Testis (tissue), 3 donors: ENCODE results near the gene ATP5PD. TPM values are rescaled to one million over a fixed set of nuclear protein-coding genes. Genes with fewer than 3 reads are reported as not detected.

ENCODE experiments used
- DNase-seq: peaks from one replicate; pipeline ENCODE4 v3.0.0-alpha.2; 2019
- H3K27ac ChIP-seq, 2 donors: fragments of 200-600 bp; sonication (generic); one replicate each; pipeline ENCODE4 v1.5.1; 2019
- H3K27me3 ChIP-seq: fragments of 200-600 bp; sonication (generic); one replicate; pipeline ENCODE4 v1.5.1; 2019
- H3K36me3 ChIP-seq: fragments of 200-600 bp; sonication (generic); one replicate; pipeline ENCODE4 v1.5.1; 2017; ENCODE audit warnings: low read depth; ENCODE audit errors: missing control alignments
- H3K4me1 ChIP-seq: fragments of 200-600 bp; sonication (generic); one replicate; pipeline ENCODE4 v1.5.1; 2019
- H3K4me3 ChIP-seq, 2 donors: fragments of 200-600 bp; sonication (generic); one replicate each; pipeline ENCODE4 v1.5.1; 2017 to 2019
- H3K9me3 ChIP-seq: fragments of 200-600 bp; sonication (generic); one replicate; pipeline ENCODE4 v1.5.1; 2017
- POLR2A ChIP-seq: fragments of 450-650 bp; IDR thresholded peaks from one replicate; pipeline ENCODE4 v1.6.1; 2017; ENCODE audit warnings: antibody characterized with exemption, mild to moderate bottlenecking, moderate library complexity
- WGBS, 2 donors: methylation state at CpG; one replicate each; pipeline ENCODE4 v1.1.5; 2018; 5-methylcytosine and 5-hydroxymethylcytosine counted together
- intact Hi-C: fragments of 100-400 bp; cut with DNase I; formaldehyde crosslinking; loops from one replicate; pipeline ENCODE4 v1.15.1; 2023; ENCODE audit warnings: low total_unique reads
- polyA plus RNA-seq: library from polyadenylated mRNA; stranded (reverse); fragments of 350-450 nt; fragmentation: Illumina TruSeq; extraction: RNeasy Lipid Tissue Mini Kit (QIAGEN cat#74804); gene quantifications from one replicate; pipeline ENCODE4 v1.2.3, GENCODE V29; 2014; ENCODE audit warnings: low read depth, low replicate concordance; ENCODE audit not compliant: insufficient read depth
- total RNA-seq, 2 donors: library from RNA; depleted of rRNA; stranded (reverse); fragments of >200 nt; gene quantifications; one replicate each; pipeline ENCODE4 v1.2.3, GENCODE V29; 2016
- TF ChIP-seq, protein P1 (sequence below), 3 experiments: fragments of 450-650 bp in 2 of 3; fragments of 200-600 bp in 1 of 3; sonication (generic) in 1 of 3; IDR thresholded peaks; one replicate each; pipeline ENCODE4 v1.5.1; 2016 to 2019; ENCODE audit warnings: antibody characterized with exemption in 3 of 3, mild to moderate bottlenecking in 2 of 3, moderate library complexity in 1 of 3

The ATP5PD gene
- total and polyA plus RNA-seq, 3 donors from 2014 or later: 126 to 190 (median 148) TPM

DNA sequence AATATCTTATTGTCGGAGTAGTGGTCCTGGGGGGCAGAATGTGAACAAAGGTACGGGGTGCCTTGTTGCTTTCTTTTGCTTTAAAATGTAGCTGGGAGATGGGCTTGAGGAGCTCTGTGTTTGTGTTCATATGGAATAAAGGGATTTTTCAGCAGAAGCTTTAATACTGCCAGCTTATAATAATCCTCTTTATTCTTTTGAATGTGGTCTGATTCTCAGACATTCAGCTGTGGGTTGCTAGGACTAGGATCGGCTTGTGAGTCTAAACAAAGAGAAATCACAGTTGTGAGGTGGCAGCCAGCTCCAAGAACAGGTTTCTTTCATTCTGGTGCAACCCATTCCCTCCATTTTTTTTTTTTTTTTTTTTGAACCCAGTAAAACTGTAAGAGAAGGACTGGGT is 27.1 kb downstream of the ATP5PD start:
- TF ChIP-seq, protein P1, sequence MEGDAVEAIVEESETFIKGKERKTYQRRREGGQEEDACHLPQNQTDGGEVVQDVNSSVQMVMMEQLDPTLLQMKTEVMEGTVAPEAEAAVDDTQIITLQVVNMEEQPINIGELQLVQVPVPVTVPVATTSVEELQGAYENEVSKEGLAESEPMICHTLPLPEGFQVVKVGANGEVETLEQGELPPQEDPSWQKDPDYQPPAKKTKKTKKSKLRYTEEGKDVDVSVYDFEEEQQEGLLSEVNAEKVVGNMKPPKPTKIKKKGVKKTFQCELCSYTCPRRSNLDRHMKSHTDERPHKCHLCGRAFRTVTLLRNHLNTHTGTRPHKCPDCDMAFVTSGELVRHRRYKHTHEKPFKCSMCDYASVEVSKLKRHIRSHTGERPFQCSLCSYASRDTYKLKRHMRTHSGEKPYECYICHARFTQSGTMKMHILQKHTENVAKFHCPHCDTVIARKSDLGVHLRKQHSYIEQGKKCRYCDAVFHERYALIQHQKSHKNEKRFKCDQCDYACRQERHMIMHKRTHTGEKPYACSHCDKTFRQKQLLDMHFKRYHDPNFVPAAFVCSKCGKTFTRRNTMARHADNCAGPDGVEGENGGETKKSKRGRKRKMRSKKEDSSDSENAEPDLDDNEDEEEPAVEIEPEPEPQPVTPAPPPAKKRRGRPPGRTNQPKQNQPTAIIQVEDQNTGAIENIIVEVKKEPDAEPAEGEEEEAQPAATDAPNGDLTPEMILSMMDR (IDR thresholded peaks at IDR 0.05): no peak
- TF ChIP-seq POLR2A: no peak
- H3K4me3 ChIP-seq: no peak overlapping the region
- H3K4me1 ChIP-seq: no peaks in the 10 kb centered on the region
- no peak for DNase-seq
- no peaks in the 10 kb centered on the region for H3K27me3 ChIP-seq
- H3K36me3 ChIP-seq: no peaks in the 10 kb centered on the region
- 92 to 96% methylated on average over 3 of the region's 3 CpGs for WGBS, 2 donors
- no peaks in the 10 kb centered on the region for H3K9me3 ChIP-seq
- intact Hi-C loops: no loop called here
- H3K27ac ChIP-seq: no peak overlapping the region

DNA sequence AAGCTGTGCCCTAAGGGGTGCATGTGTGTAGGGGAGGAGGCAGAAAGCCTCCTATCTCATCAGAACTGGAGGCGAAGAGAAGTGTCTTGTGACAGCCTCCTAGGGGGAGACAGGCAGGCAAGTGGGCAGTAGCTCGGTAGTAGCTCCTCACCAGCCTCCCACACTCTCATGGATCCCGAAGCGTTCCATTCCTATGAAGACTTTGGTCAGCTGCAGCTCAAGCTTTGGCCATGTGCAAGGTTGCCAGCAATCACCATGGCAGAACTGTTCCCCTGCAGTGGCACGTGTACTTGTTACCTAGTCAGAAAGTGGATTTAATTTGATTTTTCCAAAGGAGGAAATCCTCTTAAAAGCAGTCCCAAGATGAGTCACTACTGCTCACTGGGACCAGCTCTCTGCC is 27.6 kb downstream of the ATP5PD start:
- 82% methylated on average over 5 of the region's 5 CpGs for WGBS, 2 donors
- Histone ChIP-seq H3K9me3 (no peaks in the 10 kb centered on the region), H3K36me3 (no peaks in the 10 kb centered on the region), H3K27me3 (no peaks in the 10 kb centered on the region), H3K27ac (no peak overlapping the region), H3K4me3 (no peak overlapping the region), H3K4me1 (no peaks in the 10 kb centered on the region)
- DNase-seq: no peak
- TF ChIP-seq, protein P1 (IDR thresholded peaks at IDR 0.05): no peak
- TF ChIP-seq POLR2A: no peak
- intact Hi-C loops: no loop called here

DNA sequence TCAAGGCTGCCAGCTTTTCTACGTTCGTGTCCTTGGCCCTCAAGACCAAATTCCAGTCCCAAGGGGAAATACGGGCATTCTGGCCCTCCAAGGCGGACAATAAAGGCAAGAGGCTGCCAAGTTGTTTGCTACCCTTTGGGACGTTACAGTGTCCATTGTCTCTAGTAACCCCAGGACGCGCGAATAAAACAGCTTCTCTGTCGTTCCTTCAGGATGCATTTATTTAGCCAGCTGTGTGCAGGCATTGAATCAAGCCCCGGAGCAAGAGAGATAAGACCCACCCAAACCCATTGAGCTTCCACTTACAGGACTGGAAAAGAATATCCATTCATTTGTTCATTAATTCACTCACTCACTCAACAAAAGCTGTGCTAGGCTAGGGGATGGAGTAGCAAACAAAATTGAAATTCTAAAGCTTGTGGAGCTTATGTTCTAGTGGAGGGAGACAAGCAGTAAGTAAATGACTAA is 33.6 kb downstream of the ATP5PD start:
- intact Hi-C loops: no loop called here

DNA sequence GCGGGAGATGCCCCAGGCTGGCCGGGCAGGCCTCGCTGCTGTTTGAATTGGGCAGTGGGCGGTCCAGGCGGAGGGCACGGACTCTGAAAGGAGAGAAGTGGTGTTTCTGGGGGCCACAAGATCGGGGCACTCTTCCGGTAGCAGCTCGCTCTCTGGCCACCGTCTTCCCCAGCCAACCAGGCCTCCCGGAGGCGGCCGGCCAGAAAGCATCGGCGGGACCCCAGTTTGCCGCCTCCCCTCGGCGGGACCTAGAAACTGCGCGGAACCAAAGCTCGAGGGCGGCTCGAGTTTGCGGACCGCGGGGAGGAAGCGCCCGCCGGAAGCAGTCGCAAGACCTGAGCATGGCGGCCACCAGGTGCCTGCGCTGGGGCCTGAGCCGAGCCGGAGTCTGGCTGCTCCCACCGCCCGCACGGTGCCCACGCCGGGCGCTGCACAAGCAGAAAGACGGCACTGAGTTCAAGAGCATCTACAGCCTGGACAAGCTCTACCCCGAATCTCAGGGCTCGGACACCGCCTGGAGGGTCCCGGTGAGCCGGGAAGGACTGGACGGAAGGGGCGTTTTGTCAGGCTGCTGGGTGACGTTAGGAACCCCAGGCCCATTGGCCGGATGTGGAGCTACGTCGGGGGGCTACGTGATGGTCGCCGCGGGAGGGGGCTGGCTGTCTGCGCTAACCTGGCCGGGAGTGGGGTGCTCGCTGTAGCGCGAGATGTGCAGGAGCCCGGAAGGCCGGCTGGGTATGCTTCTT is 34.2 kb downstream of the ATP5PD start, which contains the start of gene MRPL58:
Gene MRPL58 (plus strand): TSS at position 325 of the 746 bp plus-strand sequence. CDS start 17 bp downstream, at position 342.
- Histone ChIP-seq H3K4me3 (peak within 1 kb of the TSS; percentile 72 to 83), H3K27me3 (no peaks in the 10 kb centered on the region), H3K27ac (peak within 1 kb of the TSS; percentile 68 to 73), H3K9me3 (no peaks in the 10 kb centered on the region), H3K36me3 (no peaks in the 10 kb centered on the region), H3K4me1 (peaks cover 8% of the 10 kb centered on the region)
- peak; percentile 85 for DNase-seq
- TF ChIP-seq, protein P1 (IDR thresholded peaks at IDR 0.05): peak; percentile 23 to 43 (median 42)
- TF ChIP-seq POLR2A: no peak
- intact Hi-C loops: no loop called here
- 1 to 9% methylated on average over 6 to 51 of the region's 63 CpGs for WGBS, 2 donors

More for the DNA sequence above, 33.6 kb downstream of the ATP5PD start:
- Histone ChIP-seq H3K4me1 (peaks cover 8% of the 10 kb centered on the region), H3K9me3 (no peaks in the 10 kb centered on the region), H3K27ac (peak overlapping the region; percentile 68 to 73), H3K27me3 (no peaks in the 10 kb centered on the region), H3K4me3 (peak overlapping the region; percentile 72 to 83), H3K36me3 (no peaks in the 10 kb centered on the region)
- 0% methylated on average over 10 of the region's 10 CpGs for WGBS, 2 donors
- TF ChIP-seq POLR2A: no peak
- TF ChIP-seq, protein P1 (IDR thresholded peaks at IDR 0.05): no peak
- no peak for DNase-seq

DNA sequence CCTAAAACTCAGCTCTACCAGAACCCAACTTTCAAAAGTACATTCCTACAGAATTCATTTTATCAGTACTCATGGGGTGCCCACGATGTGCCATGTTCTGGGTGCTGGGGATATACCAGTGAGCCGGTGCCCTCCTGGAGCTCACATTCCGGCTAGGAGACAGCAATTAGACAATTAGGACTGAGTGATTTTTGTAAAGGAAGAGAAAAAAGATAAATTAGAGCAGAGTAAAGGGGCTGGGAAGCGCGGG is 34.7 kb downstream of the ATP5PD start:
- Histone ChIP-seq H3K27me3 (no peaks in the 10 kb centered on the region), H3K4me1 (peaks cover 8% of the 10 kb centered on the region), H3K4me3 (peak overlapping the region; percentile 72 to 83), H3K27ac (peak overlapping the region; percentile 68 to 73), H3K9me3 (no peaks in the 10 kb centered on the region), H3K36me3 (no peaks in the 10 kb centered on the region)
- TF ChIP-seq, protein P1 (IDR thresholded peaks at IDR 0.05): no peak
- TF ChIP-seq POLR2A: no peak
- no peak for DNase-seq
- intact Hi-C loops: no loop called here
- WGBS, 2 donors: 1 to 9% methylated on average over 5 of the region's 5 CpGs
